ENCODE measurements around the gene SH3D19. TPM values are rescaled to one million over a fixed set of nuclear protein-coding genes. Genes with fewer than 3 reads are reported as not detected.
"Not testable (repeated sequence)": the region's sequence is repeated elsewhere in the genome, so short reads cannot be mapped to it uniquely, and the experiment has no call there.

The SH3D19 gene
- total RNA-seq, 2 experiments from 2014 or later: not detected

GRCh38 chr4:151331276-151332042, 6.1 kb upstream of the SH3D19 start:
- Mint-ChIP-seq H3K4me1 (no peaks in the 10 kb centered on the region), H3K4me3 (no peak overlapping the region), H3K27ac (no peak overlapping the region), H3K9me3 (ENCODE audit: low read depth) (no peaks in the 10 kb centered on the region), H3K27me3 (peaks cover 22% of the 10 kb centered on the region), H3K36me3 (no peaks in the 10 kb centered on the region)
- DNase-seq: no peak
- ATAC-seq: no peak
- CTCF ChIA-PET: no interaction called here

- CTCF ChIA-PET: no interaction called here
- ATAC-seq: no peak
- Mint-ChIP-seq H3K27me3 (peaks cover 36% of the 10 kb centered on the region), H3K36me3 (no peaks in the 10 kb centered on the region), H3K4me1 (peaks cover 4% of the 10 kb centered on the region), H3K27ac (no peak overlapping the region), H3K4me3 (no peak overlapping the region), H3K9me3 (ENCODE audit: low read depth) (no peaks in the 10 kb centered on the region)
- DNase-seq: no peak
Observed at GRCh38 chr4:151329217-151330007, 4.0 kb upstream of the SH3D19 start.

- Mint-ChIP-seq H3K27ac (no peak overlapping the region), H3K4me3 (peak overlapping the region; percentile 48), H3K4me1 (peaks cover 4% of the 10 kb centered on the region), H3K27me3 (peaks cover 61% of the 10 kb centered on the region), H3K9me3 (ENCODE audit: low read depth) (no peaks in the 10 kb centered on the region), H3K36me3 (no peaks in the 10 kb centered on the region)
- DNase-seq: no peak
- CTCF ChIA-PET: no interaction called here
- ATAC-seq: no peak
Observed at GRCh38 chr4:151325949-151326246, 493 bp upstream of the SH3D19 start.

- no peaks in the 10 kb centered on the region for H3K9me3 Mint-ChIP-seq (ENCODE audit: low read depth)
- CTCF ChIA-PET: no interaction called here
- no peak for DNase-seq
Observed at GRCh38 chr4:151324752-151325110, 674 bp downstream of the SH3D19 start.

DNA sequence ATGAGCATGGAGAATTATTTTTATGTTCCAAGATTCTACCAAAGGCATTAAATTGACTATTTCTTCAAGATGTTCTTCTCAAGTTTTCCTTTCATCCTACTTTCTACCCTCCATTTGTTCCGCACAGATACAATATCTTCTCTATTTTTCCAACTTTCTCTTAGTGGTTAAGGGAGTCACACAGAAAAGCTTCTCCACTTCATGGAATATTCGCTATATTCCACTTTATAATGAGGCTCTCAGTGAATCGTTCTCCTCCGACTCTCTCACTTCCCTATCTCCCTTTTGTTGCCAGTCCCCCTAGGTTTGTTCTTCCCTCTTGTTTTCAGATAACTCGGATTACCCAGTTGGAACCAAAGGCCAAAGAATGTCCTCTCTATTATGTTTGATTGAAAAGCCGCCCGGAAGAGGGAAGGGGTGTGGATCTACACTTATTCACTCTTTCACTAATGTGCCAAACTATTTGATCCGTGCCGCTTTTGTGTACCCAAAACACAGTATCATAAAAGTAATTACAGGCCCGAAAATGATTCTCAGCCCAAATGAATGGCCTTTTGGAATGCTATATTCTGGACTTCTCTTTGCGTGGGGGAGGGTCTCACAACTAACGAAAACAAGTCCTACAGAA, 1.2 kb downstream of the SH3D19 start:
- no peak overlapping the region for H3K4me3 Mint-ChIP-seq
- peaks cover 66% of the 10 kb centered on the region for H3K27me3 Mint-ChIP-seq

More at GRCh38 chr4:151324752-151325110, 674 bp downstream of the SH3D19 start:
- ATAC-seq: no peak
- Mint-ChIP-seq H3K36me3 (no peaks in the 10 kb centered on the region), H3K27ac (no peak overlapping the region), H3K4me3 (no peak overlapping the region), H3K4me1 (peaks cover 4% of the 10 kb centered on the region), H3K27me3 (peaks cover 64% of the 10 kb centered on the region)

GRCh38 chr4:151323667-151324066, 1.7 kb downstream of the SH3D19 start:
- CTCF ChIA-PET: no interaction called here
- no peaks in the 10 kb centered on the region for H3K36me3 Mint-ChIP-seq
- no peak overlapping the region for H3K27ac Mint-ChIP-seq
- peaks cover 4% of the 10 kb centered on the region for H3K4me1 Mint-ChIP-seq
- no peaks in the 10 kb centered on the region for H3K9me3 Mint-ChIP-seq (ENCODE audit: low read depth)
- no peak for DNase-seq
- no peak for ATAC-seq
- no peak overlapping the region for H3K4me3 Mint-ChIP-seq
- H3K27me3 Mint-ChIP-seq: peaks cover 62% of the 10 kb centered on the region

More for the DNA sequence above, 1.2 kb downstream of the SH3D19 start:
- no peak overlapping the region for H3K27ac Mint-ChIP-seq
- H3K36me3 Mint-ChIP-seq: no peaks in the 10 kb centered on the region
- H3K9me3 Mint-ChIP-seq (ENCODE audit: low read depth): no peaks in the 10 kb centered on the region
- CTCF ChIA-PET: no interaction called here
- ATAC-seq (no peak), DNase-seq (no peak)
- H3K4me1 Mint-ChIP-seq: peaks cover 4% of the 10 kb centered on the region

GRCh38 chr4:151322570-151322969, 2.8 kb downstream of the SH3D19 start:
- CTCF ChIA-PET: interaction anchor here (0.7 kb wide), 1 partner anchor 206 kb away, joined by 3 read pairs; no protein-coding TSS in a partner anchor
- no peaks in the 10 kb centered on the region for H3K36me3 Mint-ChIP-seq
- peaks cover 56% of the 10 kb centered on the region for H3K27me3 Mint-ChIP-seq
- H3K9me3 Mint-ChIP-seq (ENCODE audit: low read depth): no peaks in the 10 kb centered on the region
- DNase-seq (no peak), ATAC-seq (no peak)
- H3K4me3 Mint-ChIP-seq: no peak overlapping the region
- peaks cover 4% of the 10 kb centered on the region for H3K4me1 Mint-ChIP-seq
- H3K27ac Mint-ChIP-seq: no peak overlapping the region

GRCh38 chr4:151322161-151322560, 3.2 kb downstream of the SH3D19 start:
- DNase-seq; H3K9me3 Mint-ChIP-seq (ENCODE audit: low read depth); H3K4me1 Mint-ChIP-seq; H3K36me3 Mint-ChIP-seq; H3K4me3 Mint-ChIP-seq; ATAC-seq; H3K27ac Mint-ChIP-seq: not testable (repeated sequence)
- H3K27me3 Mint-ChIP-seq: peaks cover 57% of the 10 kb centered on the region
- CTCF ChIA-PET: interaction anchor here (0.7 kb wide), 1 partner anchor 206 kb away, joined by 3 read pairs; no protein-coding TSS in a partner anchor

DNA sequence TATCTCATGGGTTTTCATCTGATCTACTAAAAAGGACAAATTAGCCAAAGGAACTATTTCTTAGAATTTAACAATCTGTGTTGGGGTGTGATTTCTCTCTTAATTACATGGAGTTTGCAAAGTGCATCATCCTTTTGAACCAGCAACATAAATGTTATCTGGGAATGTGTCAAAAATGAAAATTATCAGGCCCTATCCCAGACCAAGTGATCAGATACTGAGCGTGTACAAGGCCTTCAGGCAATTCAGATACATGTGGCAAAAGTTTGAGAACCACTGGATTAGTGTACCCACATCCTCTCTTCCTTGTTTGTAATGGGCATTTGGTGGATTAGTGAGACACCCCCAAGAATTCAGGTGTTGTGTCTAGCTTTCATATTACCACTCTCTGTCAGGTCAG, 3.8 kb downstream of the SH3D19 start:
- CTCF ChIA-PET: no interaction called here
- Mint-ChIP-seq H3K4me1 (peaks cover 4% of the 10 kb centered on the region), H3K27me3 (peaks cover 53% of the 10 kb centered on the region), H3K9me3 (ENCODE audit: low read depth) (no peaks in the 10 kb centered on the region), H3K4me3 (no peak overlapping the region), H3K36me3 (no peaks in the 10 kb centered on the region), H3K27ac (no peak overlapping the region)
- no peak for DNase-seq
- no peak for ATAC-seq

DNA sequence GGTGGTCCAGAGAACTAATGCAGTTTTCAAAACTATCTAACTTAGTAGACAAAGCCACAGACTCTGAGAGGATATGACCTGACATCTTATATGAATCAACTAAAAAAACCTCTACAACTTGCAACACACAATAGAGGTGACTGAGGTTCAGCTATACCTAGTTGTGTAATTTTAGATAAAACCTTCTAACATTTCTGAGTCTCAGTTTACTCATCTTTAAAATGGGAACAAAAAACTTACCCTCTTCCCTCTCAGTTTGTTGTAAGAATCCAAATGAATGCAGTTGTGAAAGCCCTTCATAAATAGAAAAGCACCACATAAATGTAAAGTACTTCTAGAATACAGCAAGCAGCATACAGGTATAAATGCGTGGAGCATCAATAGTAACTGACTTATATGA, 5.9 kb downstream of the SH3D19 start:
- no peaks in the 10 kb centered on the region for H3K9me3 Mint-ChIP-seq (ENCODE audit: low read depth)
- DNase-seq: no peak
- CTCF ChIA-PET: no interaction called here
- H3K4me1 Mint-ChIP-seq: no peaks in the 10 kb centered on the region
- H3K27me3 Mint-ChIP-seq: peaks cover 39% of the 10 kb centered on the region
- no peaks in the 10 kb centered on the region for H3K36me3 Mint-ChIP-seq
- no peak overlapping the region for H3K27ac Mint-ChIP-seq
- no peak overlapping the region for H3K4me3 Mint-ChIP-seq
- ATAC-seq: no peak

- Mint-ChIP-seq H3K36me3 (no peaks in the 10 kb centered on the region), H3K9me3 (ENCODE audit: low read depth) (no peaks in the 10 kb centered on the region), H3K4me1 (no peaks in the 10 kb centered on the region), H3K27me3 (peaks cover 29% of the 10 kb centered on the region), H3K4me3 (no peak overlapping the region), H3K27ac (no peak overlapping the region)
- CTCF ChIA-PET: no interaction called here
- ATAC-seq: no peak
- no peak for DNase-seq
Observed at GRCh38 chr4:151318307-151319006, 6.9 kb downstream of the SH3D19 start.

DNA sequence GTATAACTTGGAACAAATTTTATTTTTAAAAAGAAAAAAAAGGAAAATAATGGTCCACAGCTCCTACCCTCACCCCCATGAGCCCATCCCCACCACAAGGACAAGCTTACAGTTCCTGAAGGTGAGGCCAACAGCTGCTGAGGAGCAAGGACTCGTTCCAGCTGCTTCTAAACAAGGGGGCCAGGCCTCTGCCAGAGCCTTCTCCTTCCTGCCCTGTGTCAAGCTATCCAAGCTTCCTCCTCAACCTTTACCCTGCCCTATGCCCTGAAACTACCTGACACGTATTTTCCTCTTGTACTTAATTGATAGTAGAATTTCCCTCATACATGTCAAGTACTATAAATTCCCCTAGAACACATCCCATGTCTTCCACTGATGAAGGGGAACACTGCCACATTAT, 8.8 kb downstream of the SH3D19 start:
- H3K4me1 Mint-ChIP-seq: no peaks in the 10 kb centered on the region
- H3K27me3 Mint-ChIP-seq: peaks cover 17% of the 10 kb centered on the region
- H3K36me3 Mint-ChIP-seq: no peaks in the 10 kb centered on the region
- no peaks in the 10 kb centered on the region for H3K9me3 Mint-ChIP-seq (ENCODE audit: low read depth)
- H3K4me3 Mint-ChIP-seq: no peak overlapping the region
- no peak overlapping the region for H3K27ac Mint-ChIP-seq
- CTCF ChIA-PET: no interaction called here
- ATAC-seq: no peak
- no peak for DNase-seq

GRCh38 chr4:151315212-151315886, 10.1 kb downstream of the SH3D19 start:
- H3K4me1 Mint-ChIP-seq: no peaks in the 10 kb centered on the region
- H3K4me3 Mint-ChIP-seq: no peak overlapping the region
- no peaks in the 10 kb centered on the region for H3K36me3 Mint-ChIP-seq
- no peak overlapping the region for H3K27ac Mint-ChIP-seq
- ATAC-seq: no peak
- no peaks in the 10 kb centered on the region for H3K9me3 Mint-ChIP-seq (ENCODE audit: low read depth)
- CTCF ChIA-PET: no interaction called here
- H3K27me3 Mint-ChIP-seq: peaks cover 13% of the 10 kb centered on the region
- no peak for DNase-seq
